Hepatic stellate cell (primary cell): Measurements from ENCODE around the gene KLHL30.
"Not testable (repeated sequence)": the region's sequence is repeated elsewhere in the genome, so short reads cannot be mapped to it uniquely, and the experiment has no call there.

Experiments
- DNase-seq: peaks from one replicate; pipeline ENCODE4 v3.0.0; 2011; ENCODE audit warnings: low spot score

KLHL30 gene

GRCh38 chr2:238101891-238102841 is 36.3 kb upstream of the KLHL30 start:
- no peak for DNase-seq

- no peak for DNase-seq
These were observed 35.6 kb upstream of the KLHL30 start for GRCh38 chr2:238102865-238103264.

- DNase-seq, result no peak
These were observed 34.8 kb upstream of the KLHL30 start for GRCh38 chr2:238103465-238104225.

- no peak for DNase-seq
These were observed 34.2 kb upstream of the KLHL30 start for GRCh38 chr2:238104226-238104690.

GRCh38 chr2:238104691-238105371 is 33.6 kb upstream of the KLHL30 start:
- DNase-seq, result no peak

GRCh38 chr2:238105506-238106338 is 32.7 kb upstream of the KLHL30 start:
- no peak for DNase-seq

DNA sequence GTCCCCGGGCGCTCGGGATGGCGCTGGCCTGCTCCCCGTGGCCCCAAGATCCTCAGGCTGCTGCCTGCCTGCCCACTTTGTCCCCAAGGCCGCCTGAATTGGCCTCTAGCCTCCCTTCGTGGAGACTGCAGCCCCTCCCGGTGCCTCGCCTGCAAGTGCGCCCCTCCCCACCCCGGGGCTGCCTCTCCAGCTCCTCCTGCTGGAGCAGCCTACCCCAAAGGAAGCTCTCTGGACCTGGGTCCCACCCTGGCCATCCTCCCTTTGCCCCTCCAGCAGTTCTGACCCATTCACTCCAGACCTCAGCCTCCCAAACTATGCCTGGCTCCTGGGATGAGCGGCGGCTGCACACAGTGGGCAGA is 32.1 kb upstream of the KLHL30 start:
- no peak for DNase-seq

DNA sequence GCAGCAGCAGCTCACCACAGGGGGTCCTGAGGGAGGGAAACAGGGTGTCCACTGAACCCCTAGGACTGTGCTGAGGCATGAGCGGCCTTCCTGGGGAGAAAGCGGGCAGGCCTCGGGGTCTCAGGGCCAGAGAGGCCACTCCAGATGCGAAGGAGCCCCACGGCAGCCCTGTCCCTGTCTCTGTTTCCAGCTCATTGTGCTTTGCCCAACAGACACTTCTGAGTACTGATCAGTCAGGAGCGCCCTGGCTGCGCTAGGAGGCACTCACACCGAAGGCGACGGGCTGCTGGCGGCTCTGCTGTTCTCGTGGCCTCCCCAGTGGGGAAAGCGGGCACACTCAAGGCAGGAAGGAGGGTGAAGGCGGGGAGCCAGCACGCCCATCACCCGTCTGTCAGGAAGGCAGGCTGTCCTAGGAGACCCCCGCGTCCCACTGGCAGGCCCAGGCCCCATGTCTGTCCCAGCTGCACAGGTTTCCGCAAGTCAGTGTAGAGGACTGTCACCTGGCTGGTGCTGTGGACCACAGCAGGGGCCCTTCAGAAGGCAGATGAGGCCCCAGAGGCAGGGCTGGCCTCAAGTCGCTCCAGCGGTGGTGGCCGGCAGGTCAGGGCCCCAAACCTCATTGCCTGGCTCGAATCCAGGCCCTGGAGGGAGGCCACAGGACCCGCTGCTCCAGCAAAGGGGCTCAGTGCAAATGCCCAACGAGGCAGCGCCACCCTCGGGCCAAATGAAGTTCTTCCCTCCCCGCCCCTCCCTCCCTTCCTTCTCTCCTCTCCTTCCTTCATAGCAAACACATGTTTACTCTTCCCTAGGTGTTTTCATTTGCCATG is 31.6 kb upstream of the KLHL30 start:
- no peak for DNase-seq

DNA sequence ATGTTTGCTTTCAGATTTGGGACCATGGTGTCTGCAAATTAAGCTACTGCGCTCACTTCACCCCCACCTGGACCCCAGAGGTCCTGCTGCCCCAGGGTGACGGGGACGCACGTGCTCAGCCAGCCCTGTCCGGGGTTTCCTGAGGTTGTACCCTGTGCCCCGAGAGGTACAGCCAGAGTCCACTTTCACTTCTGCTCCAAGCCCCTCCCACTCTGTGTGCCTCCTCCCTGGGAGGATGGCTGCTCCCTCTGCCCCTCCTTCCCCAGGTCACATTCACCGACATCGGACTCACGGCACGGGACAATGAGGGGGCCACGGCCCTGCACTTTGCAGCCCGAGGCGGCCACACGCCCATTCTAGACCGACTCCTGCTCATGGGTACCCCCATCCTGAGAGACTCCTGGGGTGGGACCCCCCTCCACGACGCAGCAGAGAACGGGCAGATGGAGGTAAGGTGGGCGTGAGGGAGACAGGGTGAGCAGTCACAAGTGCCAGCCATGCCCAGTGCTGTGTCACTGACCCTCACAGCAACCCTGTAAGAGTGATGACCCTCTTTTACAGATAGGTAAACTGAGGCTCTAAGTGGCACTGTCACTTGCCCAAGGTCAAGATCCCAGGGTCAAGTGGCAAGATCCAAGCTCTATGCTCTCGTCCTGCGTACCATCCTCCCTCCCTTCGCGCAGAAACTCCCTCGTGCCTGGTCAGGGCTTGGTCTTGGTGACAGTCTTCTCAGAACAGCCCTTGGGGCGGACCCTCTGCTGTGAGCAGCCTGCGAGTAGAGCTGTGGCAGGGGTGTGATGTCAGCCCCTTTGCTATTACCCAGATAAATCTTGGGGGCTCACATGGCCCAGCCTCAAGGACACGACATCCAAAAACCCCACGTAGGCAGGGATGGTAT is 30.7 kb upstream of the KLHL30 start:
- DNase-seq, result no peak

DNA sequence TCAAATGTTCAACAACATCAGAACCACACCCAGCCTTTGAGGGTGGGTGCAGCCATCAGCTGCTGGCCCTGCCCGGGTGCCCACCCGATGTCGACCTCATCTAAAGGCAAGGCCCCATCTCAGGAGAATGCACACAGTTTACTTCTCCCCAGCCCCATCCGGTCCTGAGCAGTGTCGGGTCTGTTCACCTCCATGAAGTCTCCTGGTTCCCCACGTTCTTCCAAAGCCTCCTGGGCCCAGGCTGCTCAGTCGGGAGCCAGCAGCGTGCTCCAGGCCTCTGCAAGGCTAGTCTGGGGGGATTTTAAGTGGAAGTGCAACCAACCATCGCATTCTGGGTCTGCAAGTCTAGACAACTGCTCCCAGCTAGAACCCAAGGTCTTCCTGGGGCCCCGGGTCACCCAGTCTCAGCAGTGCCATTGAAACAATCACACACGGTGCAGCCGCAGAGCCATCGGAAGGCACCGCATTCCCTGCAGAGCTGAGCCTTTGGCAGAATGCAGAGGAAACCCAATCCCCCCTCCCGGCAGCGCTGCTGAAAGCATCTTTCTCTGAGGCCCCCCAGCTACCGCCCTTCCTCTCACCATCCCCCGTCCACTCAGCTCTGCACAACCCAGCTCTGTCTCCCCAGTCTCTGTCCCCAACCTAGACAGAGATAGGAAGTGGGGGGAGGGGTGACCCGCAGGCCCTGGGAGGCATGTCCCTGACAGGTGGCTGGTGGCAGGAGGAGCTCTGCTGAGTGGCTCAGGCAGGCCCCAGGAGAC is 29.9 kb upstream of the KLHL30 start:
- DNase-seq, result no peak

- DNase-seq, result no peak
These were observed 24.9 kb upstream of the KLHL30 start for GRCh38 chr2:238113611-238114010.

DNA sequence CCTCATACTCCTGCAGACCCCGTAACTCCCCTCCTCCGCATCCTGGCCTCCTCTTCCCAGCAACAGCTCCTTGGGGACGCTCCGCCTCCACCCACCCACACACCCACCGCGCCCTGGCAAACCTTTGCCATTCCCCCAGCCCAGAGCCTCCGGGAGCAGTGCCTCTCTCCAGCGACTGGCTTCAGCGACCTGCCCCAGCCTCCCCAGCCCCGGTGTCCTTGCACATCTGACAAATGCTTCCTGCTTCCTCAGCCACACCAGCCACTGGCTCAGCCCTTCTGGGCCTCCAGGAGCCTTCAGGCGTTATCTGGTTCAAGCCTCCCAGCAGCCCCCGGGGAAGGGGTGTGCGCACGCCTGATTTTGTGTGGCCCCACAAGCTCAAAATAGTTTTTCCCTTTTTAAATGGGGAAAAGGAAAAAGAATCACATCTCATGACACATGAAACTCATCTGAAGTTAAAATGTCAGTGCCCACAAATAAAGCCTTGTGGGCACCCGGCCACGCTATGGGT is 24.1 kb upstream of the KLHL30 start:
- DNase-seq, result no peak

GRCh38 chr2:238114851-238115660 is 23.4 kb upstream of the KLHL30 start:
- DNase-seq, result no peak

- DNase-seq, result not testable (repeated sequence)
These were observed 22.8 kb upstream of the KLHL30 start for GRCh38 chr2:238115709-238116108.

GRCh38 chr2:238116298-238117198 is 21.9 kb upstream of the KLHL30 start:
- no peak for DNase-seq
